ENCODE measurements around the gene ELK3.
A peak's percentile ranks its signal among the peaks of the same experiment; 100 is the strongest.

Gene ELK3

DNA sequence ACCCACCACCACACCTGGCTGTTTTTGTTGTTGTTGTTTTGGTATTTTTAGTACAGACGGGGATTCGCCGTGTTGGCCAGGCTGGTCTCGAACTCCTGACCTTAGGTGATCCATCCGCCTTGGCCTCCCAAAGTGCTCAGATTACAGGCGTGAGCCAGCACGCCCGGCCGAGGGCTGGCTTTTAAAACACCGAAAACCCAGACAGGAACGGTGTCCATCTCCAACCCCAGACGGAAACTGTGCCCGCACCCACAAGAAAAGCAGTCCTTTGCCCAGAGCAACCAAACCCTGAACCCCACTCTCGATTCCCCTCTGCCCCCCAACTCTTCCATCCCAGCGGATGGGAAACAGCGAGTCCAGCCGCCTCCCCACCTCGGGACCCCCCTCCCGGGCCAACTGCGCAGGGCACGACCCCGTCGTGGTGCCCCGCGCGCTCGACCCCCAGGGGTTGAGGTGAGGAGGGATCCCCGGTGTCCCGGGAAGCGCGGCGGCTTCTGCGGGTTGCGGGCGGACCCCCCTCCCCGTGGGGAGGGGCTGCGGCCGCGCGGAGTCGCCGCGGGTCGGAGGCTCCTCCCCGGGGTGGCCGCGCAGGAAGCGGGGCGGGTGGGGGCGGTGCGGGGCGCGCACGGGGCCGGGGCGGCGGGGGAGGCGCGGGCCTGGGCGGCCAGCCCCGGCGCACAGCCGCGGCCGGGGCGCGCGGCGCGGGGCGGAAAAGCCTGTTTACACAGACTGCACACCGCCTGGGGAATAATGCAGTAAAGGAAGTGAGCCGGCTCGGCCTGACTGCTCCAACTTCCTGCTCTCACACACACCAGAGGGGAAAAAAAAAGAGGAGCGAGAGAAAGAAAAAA, at the start of gene ELK3:
ELK3 (plus strand) TSS at position 651 of the 851 bp plus-strand sequence.
- no peak for DNase-seq (ENCODE audit: low spot score)

- DNase-seq (ENCODE audit: low spot score) = no peak
Measured at GRCh38 chr12:96146747-96147146, 47.4 kb upstream of the ELK3 start.

- DNase-seq (ENCODE audit: low spot score) = no peak
Measured at GRCh38 chr12:96150442-96150841, 43.7 kb upstream of the ELK3 start.

DNA sequence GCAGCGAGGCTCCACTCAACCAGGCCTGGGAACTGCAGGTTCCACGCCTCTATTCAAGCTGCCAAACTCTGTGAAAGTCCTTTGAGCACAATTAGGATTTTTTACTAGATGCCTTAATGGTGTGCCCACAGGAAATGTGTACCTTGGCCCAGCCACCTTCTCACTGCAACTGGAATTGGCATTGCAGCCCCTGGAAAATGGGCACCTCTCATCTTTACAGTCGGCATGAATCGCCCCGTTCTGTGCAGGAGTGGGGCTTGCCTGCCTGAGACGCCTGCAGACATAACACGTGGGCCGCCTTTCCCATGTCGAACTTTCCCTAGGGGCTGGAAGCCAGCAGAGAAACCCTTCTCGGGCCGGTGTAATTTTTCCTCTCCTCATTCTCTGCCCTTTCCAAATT, 42.0 kb upstream of the ELK3 start:
- no peak for DNase-seq (ENCODE audit: low spot score)

DNA sequence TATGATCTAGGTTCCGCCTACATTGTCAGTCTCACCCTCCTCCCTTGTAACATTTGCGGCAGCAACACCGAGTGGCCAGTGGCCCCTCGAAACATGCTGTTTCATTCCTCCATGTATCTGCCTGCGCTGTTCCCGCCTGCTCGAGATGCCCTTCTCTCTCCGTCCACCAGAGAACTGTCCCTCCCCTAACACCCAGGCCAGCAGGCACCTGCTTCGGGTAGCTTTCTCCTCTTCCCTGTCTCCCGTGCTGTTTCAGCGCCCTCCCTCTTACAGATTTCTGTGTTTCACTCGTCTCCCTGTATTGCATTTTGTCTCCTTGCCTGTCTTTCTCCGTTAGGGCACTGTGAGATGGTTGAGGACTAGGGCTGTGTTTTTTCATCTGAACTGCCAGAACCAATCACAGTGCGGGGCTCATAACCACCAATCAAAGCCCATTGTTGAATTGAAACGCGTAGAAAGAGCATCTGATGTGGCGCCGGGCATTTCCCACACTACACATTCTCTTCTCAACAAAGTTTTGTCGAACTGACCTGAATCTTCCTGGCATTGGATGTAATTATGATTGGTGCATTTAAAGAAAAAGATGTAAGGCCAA, 40.9 kb upstream of the ELK3 start:
- DNase-seq (ENCODE audit: low spot score) = no peak

DNA sequence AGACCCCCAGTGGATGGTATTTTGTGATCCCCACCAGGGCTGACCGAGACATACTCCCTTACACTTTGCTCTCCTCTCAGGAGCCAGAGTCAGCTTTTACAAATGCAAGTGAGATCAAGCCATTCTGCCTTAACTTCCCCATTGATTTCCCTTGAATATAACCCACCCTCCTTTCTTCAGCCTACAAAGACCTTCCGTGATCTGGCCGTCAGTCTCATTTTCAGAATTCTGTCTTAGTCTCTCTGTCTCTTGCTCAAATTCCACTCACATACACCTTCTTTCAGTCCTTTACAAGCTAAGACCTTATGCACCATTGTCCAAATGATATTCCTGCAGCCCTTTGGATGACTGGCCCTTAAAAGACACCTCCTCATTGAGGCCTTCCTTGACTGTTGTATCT, 39.0 kb upstream of the ELK3 start:
- DNase-seq (ENCODE audit: low spot score) = no peak

DNA sequence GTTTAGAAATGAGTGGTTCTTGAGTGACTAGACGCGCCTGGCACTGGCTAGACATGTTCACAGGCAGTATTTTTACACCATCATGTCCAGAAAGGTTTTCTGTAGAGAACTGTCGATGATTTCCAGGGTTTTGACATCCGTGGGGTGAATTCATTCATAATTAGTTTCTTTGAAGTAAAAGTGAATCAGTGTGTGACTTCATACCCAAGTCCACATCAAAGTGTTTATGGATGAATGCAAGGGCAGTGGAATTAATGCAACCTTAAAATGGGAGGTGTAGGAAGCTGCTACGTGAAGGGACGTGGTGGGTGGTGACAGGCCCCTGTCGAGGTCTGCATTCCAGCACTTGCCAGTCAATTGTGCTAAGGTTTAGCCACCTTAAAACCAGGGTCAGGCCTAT, 38.4 kb upstream of the ELK3 start:
- DNase-seq (ENCODE audit: low spot score) = no peak

DNA sequence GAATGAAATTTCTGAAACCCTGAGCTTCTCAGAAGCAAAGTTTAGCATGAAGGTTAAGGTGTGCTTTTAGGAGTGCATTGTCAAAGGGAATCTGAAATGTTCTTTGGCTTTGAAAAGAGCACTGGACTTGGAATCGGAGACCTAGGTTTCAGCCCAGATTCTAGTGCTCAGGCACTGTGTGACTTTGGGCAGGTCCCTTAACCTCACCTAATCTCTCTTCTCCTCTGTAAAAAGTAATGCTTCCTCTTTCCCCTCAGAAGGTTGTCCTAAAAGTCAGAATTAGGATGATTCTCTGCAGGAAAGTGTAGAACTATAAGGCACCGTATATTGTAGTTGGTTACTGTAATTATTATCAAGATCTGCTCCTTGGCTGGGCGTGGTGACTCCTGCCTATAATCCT, 38.0 kb upstream of the ELK3 start:
- DNase-seq (ENCODE audit: low spot score) = no peak

DNA sequence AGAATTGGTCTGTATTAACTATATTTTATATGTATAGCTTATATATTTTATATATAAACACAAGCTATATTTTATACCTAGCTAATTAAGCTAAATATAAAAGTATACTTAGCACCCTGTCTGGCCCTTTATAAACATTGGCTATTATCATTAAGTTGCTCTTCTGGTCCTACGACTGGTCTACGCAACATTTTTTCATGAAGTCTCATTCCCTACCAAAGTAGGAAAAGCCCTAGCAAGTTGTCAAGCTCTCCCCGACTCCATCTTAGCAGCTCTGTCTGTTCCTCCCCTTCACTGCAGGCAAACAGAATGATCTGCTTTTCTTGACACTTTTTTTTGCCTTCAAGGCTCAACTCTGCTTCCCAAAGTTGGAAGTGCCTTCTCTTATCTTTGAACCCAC, 36.7 kb upstream of the ELK3 start:
- DNase-seq (ENCODE audit: low spot score) = no peak

GRCh38 chr12:96164951-96165811, 29.0 kb upstream of the ELK3 start:
- DNase-seq (ENCODE audit: low spot score) = peak; percentile 72

GRCh38 chr12:96166765-96167164, 27.4 kb upstream of the ELK3 start:
- no peak for DNase-seq (ENCODE audit: low spot score)

- no peak for DNase-seq (ENCODE audit: low spot score)
Measured at GRCh38 chr12:96167492-96167891, 26.7 kb upstream of the ELK3 start.

GRCh38 chr12:96170328-96170727, 23.8 kb upstream of the ELK3 start:
- peak; percentile 76 for DNase-seq (ENCODE audit: low spot score)

GRCh38 chr12:96170762-96171161, 23.4 kb upstream of the ELK3 start:
- DNase-seq (ENCODE audit: low spot score) = no peak

DNA sequence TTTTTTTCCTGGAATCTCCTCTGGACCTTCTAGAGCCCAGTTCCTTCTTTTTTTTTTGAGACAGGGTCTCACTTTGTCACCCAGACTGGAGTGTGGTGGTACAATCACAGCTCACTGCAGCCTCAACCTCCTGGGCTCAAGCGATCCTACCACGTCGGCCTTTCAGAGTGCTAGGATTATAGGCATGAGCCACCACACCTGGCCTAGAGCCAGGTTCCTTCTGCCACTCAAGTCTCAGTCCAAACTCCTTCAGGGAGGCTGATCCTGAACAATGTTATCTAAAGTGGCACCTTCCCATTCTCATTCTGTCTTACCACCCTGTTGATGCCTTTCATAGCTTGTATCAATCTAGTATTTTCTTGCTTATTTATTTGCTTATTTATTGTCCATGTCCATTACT, 22.3 kb upstream of the ELK3 start:
- DNase-seq (ENCODE audit: low spot score) = no peak

DNA sequence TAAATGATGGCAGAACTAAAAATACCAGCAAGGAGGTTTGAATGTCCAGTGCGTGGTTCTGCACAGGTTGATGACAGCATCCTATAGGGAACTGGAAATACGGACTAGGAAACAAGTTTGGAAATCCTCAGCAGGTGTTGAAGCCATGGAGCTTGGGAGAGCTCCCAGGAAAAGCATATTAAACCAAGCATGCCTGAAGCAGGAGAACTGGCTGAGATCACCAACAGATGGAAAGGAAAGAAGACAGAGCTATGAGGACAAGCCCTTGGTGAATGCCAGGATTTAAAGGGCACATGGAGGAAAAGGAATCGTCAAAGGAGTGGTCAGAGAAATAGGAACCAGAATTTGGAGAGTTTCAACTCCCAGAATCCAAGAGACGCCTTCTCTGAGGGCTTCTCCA, 21.2 kb upstream of the ELK3 start:
- DNase-seq (ENCODE audit: low spot score) = no peak

GRCh38 chr12:96176575-96176974, 17.6 kb upstream of the ELK3 start:
- no peak for DNase-seq (ENCODE audit: low spot score)

- peak; percentile 84 for DNase-seq (ENCODE audit: low spot score)
Measured at GRCh38 chr12:96177013-96177412, 17.2 kb upstream of the ELK3 start.

GRCh38 chr12:96183734-96184370, 10.3 kb upstream of the ELK3 start:
- DNase-seq (ENCODE audit: low spot score) = no peak

GRCh38 chr12:96185914-96186313, 8.3 kb upstream of the ELK3 start:
- DNase-seq (ENCODE audit: low spot score) = no peak

GRCh38 chr12:96186607-96187301, 7.4 kb upstream of the ELK3 start:
- no peak for DNase-seq (ENCODE audit: low spot score)

DNA sequence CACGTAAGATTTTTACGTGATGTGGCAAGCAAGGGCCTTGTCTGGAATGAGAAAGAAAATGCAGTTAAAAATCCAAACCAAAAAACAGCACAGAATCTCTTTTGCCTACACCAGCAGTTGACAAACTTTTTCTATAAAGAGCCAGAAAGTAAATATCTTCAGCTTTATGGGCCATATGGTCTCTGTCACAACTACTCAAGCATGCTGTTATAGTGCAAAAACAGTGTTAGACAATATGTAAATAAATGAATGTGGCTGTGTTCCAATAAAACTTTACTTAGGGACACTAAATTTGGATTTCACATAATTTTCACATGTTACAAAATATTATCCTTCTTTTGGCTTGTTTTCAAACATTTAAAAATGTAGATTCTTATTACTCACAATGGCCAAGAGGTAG, 6.2 kb upstream of the ELK3 start:
- no peak for DNase-seq (ENCODE audit: low spot score)
